NB4 (cell line): Measurements from ENCODE around the gene SCN8A.

Source experiments
- CTCF ChIP-seq: IDR thresholded peaks from one replicate; pipeline ENCODE4 v1.5.1; 2012; ENCODE audit warnings: low read depth, low read length
- MAX ChIP-seq: IDR thresholded peaks from 2 replicates; pipeline ENCODE4 v1.6.1; 2011; ENCODE audit warnings: low read depth, low read length
- MYC ChIP-seq: IDR thresholded peaks from 2 replicates; pipeline ENCODE4 v1.6.1; 2011; ENCODE audit warnings: low read depth, low read length
- POLR2A ChIP-seq: IDR thresholded peaks from 2 replicates; pipeline ENCODE4 v1.6.1; 2011; ENCODE audit warnings: mild to moderate bottlenecking; ENCODE audit not compliant: insufficient read length; ENCODE audit errors: extremely low read depth

- TF ChIP-seq CTCF = no peak
- no peak for TF ChIP-seq POLR2A
- TF ChIP-seq MAX = no peak
- no peak for TF ChIP-seq MYC
These were observed 126.4 kb downstream of the SCN8A start for GRCh38 chr12:51717326-51717925.
